Pulmonary artery endothelial cell (primary cell): ENCODE data around the gene MFSD11. TPM values are rescaled to one million over a fixed set of nuclear protein-coding genes. Genes with fewer than 3 reads are reported as not detected.
"Not testable (repeated sequence)": the region's sequence is repeated elsewhere in the genome, so short reads cannot be mapped to it uniquely, and the experiment has no call there.

Source experiments
- DNase-seq: peaks from one replicate; pipeline ENCODE4 v3.0.0-alpha.2; 2011; ENCODE audit warnings: low read depth, low spot score
- total RNA-seq: library from RNA; depleted of rRNA; stranded (reverse); fragments of >200 nt; gene quantifications from 2 replicates; pipeline ENCODE4 v1.2.3, GENCODE V29; 2014

Gene MFSD11
- total RNA-seq, 1 donor from 2014 or later: 26.6 TPM

DNA sequence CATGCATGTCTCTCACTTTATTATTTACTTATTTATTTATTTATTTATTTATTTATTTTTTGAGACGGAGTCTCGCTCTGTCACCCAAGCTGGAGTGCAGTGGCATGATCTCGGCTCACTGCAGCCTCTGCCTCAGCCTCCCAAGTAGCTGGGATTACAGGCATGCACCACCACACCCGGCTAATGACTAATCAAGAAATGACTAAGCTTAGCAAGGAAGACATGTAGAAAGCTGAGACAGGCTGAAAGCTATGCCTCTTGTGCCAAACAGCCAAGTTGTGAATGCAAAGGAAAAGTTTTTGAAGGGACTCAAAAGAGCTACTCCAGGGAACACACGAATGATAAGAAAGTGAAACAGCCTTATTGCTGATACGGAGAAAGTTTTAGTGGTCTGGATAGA lies 7.9 kb downstream of the MFSD11 start:
- DNase-seq: not testable (repeated sequence)

DNA sequence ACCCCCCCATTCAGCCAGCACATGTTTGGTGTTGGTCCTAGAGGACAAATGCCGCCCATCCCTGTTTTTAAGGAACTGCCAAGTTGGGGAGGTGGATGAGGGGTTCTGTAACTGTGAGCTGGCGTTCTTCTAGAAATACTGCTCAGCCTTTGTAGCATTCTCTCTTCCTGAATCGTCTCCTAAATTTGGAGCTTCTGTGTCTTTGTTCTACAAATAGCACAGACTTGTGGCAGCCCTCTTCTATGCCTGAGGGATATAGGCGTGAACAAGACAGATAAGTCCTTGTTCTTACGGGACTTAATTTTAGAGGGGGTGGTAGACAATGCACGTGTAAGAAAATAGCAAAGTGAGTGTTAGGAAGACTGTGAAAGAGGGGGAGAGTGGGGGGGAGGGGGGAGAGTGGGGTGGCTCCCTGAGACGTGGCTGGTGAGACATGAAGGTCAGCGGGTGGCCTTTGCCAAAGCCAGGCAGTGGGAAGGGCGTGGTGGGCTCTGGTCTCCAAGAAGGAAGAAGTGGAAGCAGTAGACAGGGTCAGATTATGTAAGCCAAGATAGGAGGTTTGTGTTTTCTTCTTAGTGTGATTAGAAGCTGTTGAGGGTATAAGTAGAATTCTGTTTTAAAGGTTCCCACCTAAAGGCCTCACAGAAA lies 9.9 kb downstream of the MFSD11 start:
- DNase-seq: no peak

DNA sequence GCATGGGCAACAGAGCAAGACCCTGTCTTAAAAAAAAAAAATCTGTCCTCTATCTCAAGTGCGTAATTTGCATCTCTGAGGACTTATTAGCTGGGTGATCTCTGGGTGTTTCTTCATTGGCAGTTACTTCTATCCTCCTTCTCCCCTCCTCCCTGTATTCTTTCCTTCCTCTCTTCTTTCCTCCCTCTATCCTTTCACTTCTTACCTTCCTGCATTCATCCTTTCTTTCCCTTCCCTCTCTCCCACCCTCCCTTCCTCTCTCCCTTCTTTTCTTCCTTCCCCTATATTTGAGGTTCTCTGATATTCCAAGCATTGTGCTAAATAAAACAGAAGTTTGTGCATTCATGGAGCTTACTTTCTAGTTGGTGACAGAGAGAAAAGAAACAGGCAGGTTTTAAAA lies 10.7 kb downstream of the MFSD11 start:
- DNase-seq: no peak

DNA sequence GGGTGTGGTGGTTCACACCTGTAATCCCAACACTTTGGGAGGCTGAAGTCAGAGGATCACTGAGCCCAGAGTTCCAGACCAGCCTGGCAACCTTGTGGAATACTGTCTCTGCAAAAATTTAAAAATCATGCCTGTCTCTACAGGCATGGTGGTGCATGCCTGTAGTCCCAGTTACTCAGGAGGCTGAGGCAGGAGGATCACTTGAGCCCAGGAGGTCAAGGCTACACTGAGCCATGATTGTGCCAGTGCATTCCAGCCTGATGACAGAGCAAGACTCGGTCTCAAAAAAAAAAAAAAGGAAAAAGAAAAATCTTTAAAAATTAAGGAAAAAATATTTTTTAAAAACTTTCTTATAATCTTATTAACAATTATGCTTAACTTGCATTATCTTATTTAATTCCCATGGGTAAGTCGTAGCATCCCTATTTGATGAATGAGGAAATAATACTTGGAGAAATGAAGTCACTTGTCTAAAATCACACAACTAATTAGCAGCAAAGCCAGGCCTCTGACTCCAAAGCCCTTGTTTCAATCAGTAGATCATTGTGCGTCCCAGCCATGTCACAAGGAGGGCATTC lies 13.6 kb downstream of the MFSD11 start:
- no peak for DNase-seq

DNA sequence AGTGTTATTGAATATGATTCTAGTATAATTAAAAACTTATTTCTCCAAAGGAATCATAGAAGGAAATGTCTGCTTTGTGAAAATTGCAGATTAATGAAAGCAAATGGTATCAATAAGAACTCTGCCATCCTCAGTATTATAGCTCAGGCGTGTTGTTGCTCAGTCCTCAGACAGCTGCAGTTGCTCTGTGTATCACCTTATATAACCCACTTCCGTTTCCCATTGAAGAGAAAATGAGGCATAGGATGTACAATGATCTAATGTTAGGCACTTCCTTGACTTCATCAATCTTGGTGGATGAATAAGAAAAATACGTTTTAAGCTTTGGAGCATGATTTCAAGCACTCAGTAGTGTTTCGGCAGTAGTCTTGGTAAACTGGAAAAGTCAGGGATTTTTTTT lies 14.1 kb downstream of the MFSD11 start:
- no peak for DNase-seq

DNA sequence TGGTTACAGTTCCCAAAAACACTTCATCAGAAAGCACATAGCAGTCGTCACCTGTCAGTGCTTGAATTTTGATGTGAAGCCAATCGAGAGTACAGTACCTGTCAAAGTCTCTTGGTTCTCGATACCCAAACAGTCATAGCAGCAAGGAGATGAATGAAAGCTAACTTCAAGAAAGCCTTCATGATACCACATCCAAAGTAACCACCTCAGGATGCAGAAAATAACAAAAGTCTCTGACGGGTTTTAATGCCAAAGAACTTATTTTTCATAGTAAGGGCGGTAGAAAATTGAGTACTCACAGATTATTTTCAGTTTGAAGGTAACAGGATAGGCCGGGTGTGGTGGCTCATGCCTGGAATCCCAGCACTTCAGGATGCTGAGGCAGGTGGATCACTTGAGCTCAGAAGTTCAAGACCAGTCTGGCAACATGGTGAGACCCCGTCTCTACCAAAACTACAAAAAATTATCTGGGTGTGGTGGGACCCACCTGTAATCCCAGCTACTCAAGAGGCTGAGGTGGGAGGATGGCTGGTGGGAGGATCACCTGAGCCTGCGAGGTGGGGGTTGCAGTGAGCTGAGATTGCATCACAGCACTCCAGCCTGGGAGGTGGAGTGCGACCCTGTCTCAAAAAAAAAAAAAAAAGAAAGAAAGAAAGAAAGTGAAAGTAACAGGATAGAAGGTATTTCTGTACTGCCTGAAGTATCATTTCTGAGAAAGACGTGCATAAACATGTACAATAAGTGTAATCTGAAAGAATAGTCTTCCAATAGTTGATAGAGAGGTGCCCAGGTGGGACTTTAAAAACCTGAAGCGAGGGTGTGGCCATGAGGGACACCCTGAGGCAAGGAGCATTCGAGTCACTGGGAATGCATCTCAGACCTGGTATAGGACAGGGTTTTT lies 15.4 kb downstream of the MFSD11 start:
- no peak for DNase-seq

DNA sequence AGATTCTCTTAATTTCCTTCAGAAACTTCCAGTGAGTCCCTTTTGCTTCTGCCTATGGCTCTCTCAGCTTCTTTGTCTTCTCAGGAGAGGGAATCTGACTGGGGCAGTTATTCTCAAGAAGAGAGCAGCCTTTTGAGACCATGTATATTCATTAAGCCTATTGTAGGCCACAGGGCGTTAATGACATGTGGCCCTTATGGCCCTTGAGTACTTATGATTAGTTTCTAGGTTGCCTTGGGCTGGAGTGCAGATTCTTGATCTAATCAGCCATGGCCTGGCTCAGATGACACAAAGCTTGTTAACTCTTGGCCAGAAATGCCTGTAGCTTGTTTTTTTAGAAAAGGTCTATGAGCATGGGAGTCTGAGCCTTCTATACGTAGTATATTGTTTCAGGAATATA lies 17.4 kb downstream of the MFSD11 start:
- no peak for DNase-seq

DNA sequence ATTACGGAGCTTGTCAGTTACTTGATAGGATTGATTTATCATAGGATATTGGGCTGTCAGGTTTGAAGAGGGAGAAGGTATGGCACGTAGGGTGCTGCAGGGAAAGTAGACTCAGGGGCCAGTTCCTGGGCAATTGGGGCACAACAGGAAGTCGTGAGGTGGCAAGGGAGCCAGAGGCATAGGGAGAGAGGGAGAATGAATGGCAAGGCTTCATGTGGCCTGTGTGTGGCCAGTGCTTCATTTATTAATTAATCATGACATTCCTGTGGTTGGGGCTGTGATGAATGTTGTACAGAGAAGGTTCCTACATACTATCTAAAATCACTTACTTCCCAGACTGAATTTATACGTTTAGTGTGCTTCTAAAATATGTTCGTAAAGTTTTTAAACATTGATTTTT lies 19.3 kb downstream of the MFSD11 start:
- DNase-seq: no peak

DNA sequence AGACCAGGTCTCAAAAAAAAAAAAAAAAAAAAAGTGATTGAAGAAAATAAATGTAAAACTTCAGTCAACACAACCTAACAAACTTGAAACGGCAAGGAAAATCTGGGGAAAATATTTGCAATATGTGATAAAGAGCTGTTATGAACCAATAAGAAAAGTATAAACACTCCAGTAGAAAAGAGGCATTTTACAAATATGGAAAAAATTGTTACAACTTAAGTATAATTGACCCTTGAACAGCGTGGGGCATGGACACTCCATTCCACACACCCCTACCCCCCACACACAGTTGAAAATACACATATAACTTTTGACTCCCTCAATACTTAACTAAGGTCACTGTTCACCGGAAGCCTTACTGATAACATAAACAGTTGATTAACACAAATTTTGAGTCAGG lies 20.7 kb downstream of the MFSD11 start:
- DNase-seq: no peak

DNA sequence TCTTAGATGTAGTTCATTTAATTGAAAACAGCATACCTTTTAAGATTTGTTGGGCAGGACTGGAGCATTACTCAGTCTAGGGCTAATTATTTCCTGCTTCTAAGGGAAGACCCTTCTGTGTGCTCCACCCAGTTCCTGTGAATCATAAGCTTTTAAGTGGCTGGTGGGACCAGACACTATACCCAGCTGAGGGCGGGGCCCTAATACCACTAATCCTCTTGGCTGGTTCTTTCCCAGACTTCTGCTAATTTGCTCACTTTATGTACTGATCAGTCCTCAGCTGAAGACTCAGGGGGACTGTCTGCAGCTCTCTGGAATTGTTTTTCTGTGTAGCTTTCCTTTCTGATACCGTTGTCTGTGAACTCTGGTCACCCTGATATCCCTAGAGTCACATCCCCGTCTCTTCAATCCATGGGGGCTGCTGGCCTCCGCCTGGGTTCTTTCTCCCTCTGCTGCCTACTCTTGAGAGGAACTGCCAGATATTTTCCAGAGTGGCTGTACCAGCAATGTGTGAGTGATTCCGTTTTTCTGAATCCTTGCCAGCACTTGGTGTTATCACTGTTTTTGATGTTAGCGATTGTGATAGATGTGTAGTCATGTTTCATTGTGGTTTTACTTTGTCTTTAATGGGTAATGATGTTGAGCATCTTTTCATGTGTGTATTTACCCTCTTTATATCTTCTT lies 35.1 kb downstream of the MFSD11 start:
- DNase-seq: peak; percentile 57

DNA sequence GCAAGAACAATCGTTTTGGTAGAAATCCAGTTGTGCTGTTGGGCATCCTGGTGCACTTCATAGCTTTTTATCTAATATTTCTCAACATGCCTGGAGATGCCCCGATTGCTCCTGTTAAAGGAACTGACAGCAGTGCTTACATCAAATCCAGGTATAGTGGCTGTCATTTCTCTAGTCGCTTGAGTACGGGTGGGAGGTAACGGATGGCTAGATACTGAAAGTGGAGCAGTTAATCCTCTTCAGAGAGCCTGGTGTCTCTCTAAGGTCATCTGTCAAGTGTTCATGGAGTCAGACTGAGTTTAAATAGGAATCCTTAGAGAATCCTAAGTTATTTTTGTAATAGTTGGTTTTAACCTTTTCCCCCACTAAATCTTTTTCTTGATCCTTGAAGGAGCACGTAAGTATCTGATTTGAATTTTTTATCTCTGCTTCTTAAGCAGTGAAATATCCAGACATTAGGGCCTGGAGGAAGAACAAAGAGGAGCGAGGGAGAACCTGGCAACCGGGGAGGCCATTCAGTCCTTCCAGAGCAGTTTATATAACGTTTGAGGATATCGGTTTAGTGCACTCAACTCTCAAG lies 37.2 kb downstream of the MFSD11 start:
- DNase-seq: no peak

DNA sequence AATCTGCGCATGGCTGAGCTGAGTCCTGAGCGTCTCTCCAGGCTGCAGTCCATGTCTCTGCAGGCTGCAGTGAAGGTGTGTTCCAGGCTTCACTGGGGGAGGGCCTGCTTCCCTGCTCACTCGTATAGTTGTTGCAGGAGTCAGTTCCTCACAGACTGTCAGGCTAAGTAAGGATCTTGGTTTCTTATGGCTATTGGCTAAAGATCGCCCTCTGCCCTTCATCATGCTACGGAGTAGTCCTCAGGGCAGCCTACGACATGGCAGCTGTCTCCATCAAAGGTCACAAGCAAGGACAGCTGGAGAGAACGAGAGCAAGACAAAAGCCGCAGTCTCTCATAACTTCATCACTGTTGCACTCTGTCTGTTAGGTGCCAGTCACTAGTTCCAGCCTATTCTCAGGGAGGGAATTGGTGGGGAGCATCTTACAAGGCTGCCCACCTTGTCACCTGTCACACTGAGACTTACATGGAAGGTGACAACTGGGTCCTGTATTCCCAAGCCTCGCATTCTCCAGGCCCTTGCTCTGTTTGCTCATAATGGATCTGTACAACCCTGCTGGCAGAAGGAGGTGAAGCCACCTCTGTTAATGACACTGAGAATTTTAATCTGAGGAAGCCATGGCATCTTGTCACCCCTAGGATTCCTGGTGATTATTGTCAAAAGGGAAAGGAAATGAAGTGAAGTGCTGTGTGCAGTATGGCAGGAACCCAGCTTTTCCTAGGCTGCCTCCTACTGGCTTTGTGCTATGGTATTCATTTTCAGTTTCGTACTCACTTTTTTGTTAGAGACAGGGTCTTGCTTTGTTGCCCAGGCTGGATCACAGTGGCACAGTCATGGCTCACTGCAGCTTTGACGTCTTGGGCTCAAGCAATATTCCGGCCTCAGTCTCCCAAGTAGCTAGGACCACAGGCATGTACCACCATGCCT lies 43.4 kb downstream of the MFSD11 start:
- no peak for DNase-seq

DNA sequence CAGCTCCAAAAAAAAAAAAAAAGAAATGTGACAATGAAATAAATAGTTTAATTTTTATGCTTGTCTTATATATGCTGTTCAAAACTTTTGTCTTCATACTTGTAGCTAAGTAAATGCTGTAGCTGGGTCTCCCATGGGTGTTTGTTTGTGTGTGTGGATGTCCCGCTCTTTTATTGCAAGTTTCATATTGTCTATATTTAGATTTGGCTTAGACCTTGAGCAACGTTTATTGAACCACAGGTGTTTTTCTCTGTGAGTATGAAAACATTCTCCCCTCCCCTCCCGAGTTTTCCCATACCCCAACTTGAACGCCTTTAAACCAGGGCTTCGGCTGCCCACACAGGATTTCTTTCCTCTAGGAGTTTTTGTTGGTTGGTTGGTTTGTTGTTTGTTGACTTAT lies 45.2 kb downstream of the MFSD11 start:
- no peak for DNase-seq

DNA sequence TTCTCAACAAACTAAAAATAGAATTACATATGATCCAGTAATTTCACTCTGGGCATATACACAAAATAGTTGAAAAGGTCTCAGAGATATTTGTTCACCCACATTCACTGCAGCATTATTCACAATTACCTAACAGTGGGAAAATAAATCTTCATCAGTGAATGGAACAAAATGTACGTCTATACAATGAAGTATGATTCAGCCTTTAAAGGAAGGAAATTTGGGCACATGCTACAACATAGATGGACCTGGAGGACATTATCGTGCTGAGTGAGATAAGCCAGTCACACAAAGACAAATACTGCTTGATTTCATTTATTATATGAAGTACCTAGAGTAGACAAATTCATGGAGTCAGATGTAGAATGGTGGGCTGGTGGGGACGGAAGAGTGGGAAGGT lies 47.0 kb downstream of the MFSD11 start:
- no peak for DNase-seq

DNA sequence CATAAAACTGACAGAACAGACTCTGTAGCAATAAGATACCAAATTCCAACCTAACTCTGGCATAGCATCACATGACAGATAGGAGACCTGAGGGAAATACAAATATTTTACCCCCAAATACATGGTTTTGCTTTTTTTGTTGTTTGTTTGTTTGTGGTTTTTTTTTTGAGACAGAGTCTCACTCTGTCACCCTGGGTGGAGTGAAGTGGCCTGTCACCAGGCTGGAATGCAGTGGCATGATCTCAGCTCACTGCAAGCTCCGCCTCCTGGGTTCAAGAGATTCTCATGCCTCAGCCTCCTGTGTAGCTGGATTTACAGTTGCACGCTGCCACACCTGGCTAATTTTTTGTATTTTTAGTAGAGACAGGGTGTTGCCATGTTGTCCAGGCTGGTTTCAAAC lies 49.9 kb downstream of the MFSD11 start:
- DNase-seq: not testable (repeated sequence)

DNA sequence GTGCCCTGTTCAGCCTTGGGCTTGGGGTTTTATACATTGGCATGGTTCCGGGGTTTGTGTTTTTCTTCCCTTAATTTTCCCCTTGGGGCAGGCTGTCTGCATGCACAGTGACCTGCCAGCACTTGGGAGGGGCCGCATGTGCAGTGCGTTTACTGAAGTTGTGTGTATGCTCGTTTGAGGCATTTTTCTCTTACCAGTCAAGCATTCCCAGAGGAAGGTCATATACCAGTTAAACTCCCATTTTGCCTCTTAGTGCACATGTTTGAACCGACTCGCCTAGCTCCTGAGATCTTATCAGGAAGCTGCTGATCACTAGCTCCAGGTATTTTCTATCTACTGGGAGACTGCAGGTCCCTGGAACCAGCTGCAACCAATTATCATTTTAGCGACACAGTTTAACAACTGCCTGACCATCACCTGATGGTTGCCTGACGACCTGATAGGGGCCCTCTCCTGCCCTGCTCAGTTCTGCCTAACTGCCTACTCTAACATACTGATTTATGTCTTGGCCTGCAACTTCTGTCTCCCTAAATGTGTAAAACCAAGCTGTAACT lies 51.4 kb downstream of the MFSD11 start:
- DNase-seq: no peak

DNA sequence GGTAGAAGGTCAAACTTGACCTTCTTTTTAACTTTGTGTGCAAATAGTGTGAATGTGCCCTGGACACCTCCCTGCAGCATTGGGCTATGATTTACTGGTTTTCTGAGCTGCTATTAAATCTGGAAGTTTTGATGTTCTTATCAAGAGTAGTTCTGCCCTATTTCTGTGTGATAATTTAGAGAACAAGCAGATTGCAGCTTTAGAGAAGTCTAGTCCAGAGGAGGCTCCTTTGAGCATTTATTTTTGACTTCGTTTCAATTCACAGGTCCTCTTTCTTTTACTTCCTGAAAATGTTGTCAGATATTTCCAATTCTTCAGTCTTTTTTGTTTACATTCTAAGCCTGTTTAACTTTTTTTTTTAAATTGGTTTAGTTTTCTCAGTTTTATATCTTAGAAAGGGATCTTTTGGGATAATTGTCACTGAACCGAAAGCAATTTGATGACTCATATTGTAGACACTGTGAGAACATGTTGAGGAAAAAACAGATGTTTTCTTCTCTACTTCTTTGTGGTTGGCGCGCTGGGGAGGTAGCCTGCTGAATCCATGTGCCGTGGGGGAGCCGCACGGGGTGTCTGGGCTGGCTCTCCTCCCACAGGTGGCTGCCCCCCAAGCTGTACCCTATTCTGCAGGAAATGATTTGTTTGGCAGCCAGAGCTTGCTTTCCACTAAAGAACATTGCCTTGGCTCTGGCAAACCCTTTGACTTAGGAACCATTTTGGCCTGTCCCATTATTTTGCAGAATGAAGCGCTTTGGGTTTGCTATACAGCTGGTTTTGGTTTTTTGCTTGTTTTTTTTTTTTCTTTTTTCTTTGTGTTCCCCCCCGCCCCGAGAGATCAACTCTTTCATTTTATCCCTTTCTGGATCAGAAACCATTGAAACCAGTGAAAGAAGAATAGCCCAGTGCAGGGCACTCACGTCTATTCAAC lies 53.4 kb downstream of the MFSD11 start:
- DNase-seq: no peak

DNA sequence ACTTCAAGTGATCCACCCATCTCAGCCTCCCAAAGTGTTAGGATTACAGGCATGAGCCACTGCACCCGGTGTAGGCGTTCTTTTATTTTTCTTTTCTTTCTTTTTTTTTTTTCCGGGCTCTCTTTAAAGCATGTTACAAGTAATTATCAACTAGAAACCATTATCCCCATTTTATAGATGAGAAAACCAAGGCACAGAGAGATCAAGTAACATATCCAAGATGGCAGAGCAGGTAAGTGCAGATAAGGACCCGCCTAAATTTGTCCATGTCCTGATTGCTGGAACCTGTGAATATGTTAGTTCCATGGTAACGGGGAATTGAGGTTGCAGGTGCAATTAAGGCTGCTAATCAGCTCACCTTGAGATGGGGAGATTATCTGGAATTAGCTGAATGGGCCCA lies 54.4 kb downstream of the MFSD11 start:
- DNase-seq: no peak

DNA sequence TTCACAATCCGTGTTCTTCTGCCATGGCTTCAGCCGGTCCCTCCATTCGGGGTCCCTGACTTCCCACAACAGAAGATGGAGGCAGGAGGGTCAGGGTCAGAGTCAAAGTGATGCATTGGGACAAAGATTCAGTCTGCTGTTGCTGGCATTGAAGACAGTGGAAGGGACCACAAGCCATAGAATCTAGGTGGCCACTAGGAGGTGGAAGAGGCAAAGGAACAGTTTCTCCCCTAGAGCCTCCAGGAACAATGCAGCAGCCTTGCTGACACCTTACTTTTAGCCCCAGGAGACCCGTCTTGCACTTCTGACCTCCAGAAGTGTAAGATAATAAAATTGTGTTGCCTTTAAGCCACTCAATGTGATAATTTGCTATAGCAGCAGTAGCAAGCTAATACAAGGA lies 55.9 kb downstream of the MFSD11 start:
- no peak for DNase-seq
